ENCODE measurements around the gene HECTD1.

DNA sequence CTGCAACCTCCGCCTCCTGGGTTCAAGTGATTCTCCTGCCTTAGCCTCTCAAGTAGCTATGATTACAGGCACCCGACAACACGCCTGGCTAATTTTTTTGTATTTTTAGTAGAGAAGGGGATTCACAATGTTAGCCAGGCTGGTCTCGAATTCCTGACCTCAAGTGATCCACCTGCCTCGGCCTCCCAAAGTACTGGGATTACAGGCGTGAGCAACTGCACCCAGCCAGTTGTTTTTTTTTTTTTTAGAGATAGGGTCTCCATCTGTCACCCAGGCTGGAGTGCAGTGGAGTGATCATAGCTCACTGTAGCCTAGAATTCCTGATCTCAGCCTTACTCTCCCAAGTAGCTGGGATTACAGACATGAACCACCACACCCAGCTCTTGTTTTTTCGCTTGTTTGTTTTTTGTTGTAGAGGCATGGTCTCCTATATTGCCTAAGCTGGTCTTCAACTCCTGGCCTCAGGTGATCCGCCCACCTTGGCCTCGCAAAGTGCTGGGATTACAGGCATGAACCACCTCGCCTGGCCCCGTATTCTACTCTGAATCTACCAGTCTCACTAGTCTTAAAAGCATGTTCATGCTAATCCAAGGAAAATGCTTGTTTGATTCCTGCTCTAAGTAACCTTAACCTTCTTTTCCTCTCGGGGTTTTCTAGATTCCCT lies 149.8 kb downstream of the HECTD1 start:
- TF ChIP-seq, protein P1, sequence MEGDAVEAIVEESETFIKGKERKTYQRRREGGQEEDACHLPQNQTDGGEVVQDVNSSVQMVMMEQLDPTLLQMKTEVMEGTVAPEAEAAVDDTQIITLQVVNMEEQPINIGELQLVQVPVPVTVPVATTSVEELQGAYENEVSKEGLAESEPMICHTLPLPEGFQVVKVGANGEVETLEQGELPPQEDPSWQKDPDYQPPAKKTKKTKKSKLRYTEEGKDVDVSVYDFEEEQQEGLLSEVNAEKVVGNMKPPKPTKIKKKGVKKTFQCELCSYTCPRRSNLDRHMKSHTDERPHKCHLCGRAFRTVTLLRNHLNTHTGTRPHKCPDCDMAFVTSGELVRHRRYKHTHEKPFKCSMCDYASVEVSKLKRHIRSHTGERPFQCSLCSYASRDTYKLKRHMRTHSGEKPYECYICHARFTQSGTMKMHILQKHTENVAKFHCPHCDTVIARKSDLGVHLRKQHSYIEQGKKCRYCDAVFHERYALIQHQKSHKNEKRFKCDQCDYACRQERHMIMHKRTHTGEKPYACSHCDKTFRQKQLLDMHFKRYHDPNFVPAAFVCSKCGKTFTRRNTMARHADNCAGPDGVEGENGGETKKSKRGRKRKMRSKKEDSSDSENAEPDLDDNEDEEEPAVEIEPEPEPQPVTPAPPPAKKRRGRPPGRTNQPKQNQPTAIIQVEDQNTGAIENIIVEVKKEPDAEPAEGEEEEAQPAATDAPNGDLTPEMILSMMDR (IDR thresholded peaks at IDR 0.05; ENCODE audit: insufficient read depth, low read length) = no peak
- no peak for TF ChIP-seq POLR2AphosphoS5 (IDR thresholded peaks at IDR 0.05; ENCODE audit: low read depth)
- TF ChIP-seq, protein P2, sequence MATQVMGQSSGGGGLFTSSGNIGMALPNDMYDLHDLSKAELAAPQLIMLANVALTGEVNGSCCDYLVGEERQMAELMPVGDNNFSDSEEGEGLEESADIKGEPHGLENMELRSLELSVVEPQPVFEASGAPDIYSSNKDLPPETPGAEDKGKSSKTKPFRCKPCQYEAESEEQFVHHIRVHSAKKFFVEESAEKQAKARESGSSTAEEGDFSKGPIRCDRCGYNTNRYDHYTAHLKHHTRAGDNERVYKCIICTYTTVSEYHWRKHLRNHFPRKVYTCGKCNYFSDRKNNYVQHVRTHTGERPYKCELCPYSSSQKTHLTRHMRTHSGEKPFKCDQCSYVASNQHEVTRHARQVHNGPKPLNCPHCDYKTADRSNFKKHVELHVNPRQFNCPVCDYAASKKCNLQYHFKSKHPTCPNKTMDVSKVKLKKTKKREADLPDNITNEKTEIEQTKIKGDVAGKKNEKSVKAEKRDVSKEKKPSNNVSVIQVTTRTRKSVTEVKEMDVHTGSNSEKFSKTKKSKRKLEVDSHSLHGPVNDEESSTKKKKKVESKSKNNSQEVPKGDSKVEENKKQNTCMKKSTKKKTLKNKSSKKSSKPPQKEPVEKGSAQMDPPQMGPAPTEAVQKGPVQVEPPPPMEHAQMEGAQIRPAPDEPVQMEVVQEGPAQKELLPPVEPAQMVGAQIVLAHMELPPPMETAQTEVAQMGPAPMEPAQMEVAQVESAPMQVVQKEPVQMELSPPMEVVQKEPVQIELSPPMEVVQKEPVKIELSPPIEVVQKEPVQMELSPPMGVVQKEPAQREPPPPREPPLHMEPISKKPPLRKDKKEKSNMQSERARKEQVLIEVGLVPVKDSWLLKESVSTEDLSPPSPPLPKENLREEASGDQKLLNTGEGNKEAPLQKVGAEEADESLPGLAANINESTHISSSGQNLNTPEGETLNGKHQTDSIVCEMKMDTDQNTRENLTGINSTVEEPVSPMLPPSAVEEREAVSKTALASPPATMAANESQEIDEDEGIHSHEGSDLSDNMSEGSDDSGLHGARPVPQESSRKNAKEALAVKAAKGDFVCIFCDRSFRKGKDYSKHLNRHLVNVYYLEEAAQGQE (IDR thresholded peaks at IDR 0.05; ENCODE audit: insufficient replicate concordance, low read depth) = no peak
- no peak for TF ChIP-seq GABPA (IDR thresholded peaks at IDR 0.05; ENCODE audit: low read depth)

Data from HL-60 (cell line).